HG03196 (cell line): Measurements from ENCODE around the gene TUBB8.
"Not testable (repeated sequence)": the region's sequence is repeated elsewhere in the genome, so short reads cannot be mapped to it uniquely, and the experiment has no call there.

Experiments used
- ATAC-seq: cut with Tn5 transposase; IDR thresholded peaks from one replicate; pipeline ENCODE4 v1.9.1; 2021; ENCODE audit not compliant: unreplicated experiment

TUBB8 gene

GRCh38 chr10:48996-49395 is at the start of gene TUBB8:
Gene TUBB8, minus strand, starts transcription at chr10:49296. Its CDS starts 58 bp downstream, at chr10:49238.
- ATAC-seq, result no peak

- no peak for ATAC-seq
Observed at GRCh38 chr10:96466-96865, 47.4 kb upstream of the TUBB8 start.

GRCh38 chr10:95356-96115 is 46.4 kb upstream of the TUBB8 start:
- ATAC-seq, result no peak

- no peak for ATAC-seq
Observed at GRCh38 chr10:94613-95012, 45.5 kb upstream of the TUBB8 start.

- ATAC-seq, result no peak
Observed at GRCh38 chr10:92846-93245, 43.8 kb upstream of the TUBB8 start.

GRCh38 chr10:92153-92552 is 43.1 kb upstream of the TUBB8 start:
- ATAC-seq, result no peak

GRCh38 chr10:91313-91712 is 42.2 kb upstream of the TUBB8 start:
- ATAC-seq, result no peak

- no peak for ATAC-seq
Observed at GRCh38 chr10:90161-90560, 41.1 kb upstream of the TUBB8 start.

GRCh38 chr10:89248-89647 is 40.2 kb upstream of the TUBB8 start:
- ATAC-seq, result no peak

GRCh38 chr10:88253-88652 is 39.2 kb upstream of the TUBB8 start:
- no peak for ATAC-seq

- no peak for ATAC-seq
Observed at GRCh38 chr10:87177-88080, 38.3 kb upstream of the TUBB8 start.

GRCh38 chr10:86031-86430 is 36.9 kb upstream of the TUBB8 start:
- no peak for ATAC-seq

- ATAC-seq, result no peak
Observed at GRCh38 chr10:85044-85443, 35.9 kb upstream of the TUBB8 start.

- ATAC-seq, result no peak
Observed at GRCh38 chr10:83930-84530, 34.9 kb upstream of the TUBB8 start.

- ATAC-seq, result no peak
Observed at GRCh38 chr10:80477-81105, 31.5 kb upstream of the TUBB8 start.

- ATAC-seq, result no peak
Observed at GRCh38 chr10:79532-80215, 30.6 kb upstream of the TUBB8 start.

- ATAC-seq, result no peak
Observed at GRCh38 chr10:78556-78955, 29.5 kb upstream of the TUBB8 start.

GRCh38 chr10:74266-74621 is 25.1 kb upstream of the TUBB8 start:
- not testable (repeated sequence) for ATAC-seq

- ATAC-seq, result not testable (repeated sequence)
Observed at GRCh38 chr10:73543-74265, 24.6 kb upstream of the TUBB8 start.

- not testable (repeated sequence) for ATAC-seq
Observed at GRCh38 chr10:68156-68555, 19.1 kb upstream of the TUBB8 start.
